ENCODE data around the gene RGCC.

DNA sequence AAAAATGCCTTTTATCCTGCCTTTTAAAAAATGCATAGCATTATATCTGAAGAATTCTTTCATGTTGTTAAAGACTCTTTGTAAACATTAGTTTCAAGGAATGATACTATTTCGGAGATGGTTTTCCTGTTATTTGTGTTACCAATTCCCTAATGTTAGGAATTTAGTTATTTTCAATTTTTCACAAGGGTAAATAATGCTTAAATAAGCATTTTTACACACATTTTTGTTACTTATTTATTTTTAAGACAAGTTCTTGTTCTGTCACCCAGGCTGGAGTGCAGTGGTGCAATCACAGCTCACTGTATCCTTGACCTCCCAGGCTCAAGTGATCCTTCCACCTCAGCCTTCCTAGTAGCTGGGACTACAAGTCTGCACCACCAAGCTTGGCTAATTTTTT lies 49.0 kb downstream of the RGCC start:
- TF ChIP-seq, protein P1, sequence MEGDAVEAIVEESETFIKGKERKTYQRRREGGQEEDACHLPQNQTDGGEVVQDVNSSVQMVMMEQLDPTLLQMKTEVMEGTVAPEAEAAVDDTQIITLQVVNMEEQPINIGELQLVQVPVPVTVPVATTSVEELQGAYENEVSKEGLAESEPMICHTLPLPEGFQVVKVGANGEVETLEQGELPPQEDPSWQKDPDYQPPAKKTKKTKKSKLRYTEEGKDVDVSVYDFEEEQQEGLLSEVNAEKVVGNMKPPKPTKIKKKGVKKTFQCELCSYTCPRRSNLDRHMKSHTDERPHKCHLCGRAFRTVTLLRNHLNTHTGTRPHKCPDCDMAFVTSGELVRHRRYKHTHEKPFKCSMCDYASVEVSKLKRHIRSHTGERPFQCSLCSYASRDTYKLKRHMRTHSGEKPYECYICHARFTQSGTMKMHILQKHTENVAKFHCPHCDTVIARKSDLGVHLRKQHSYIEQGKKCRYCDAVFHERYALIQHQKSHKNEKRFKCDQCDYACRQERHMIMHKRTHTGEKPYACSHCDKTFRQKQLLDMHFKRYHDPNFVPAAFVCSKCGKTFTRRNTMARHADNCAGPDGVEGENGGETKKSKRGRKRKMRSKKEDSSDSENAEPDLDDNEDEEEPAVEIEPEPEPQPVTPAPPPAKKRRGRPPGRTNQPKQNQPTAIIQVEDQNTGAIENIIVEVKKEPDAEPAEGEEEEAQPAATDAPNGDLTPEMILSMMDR (tag by site-specific recombination; IDR thresholded peaks at IDR 0.05), result no peak
- TF ChIP-seq YY1 (tag by site-specific recombination; IDR thresholded peaks at IDR 0.05), result no peak
- TF ChIP-seq ZNF274 (IDR thresholded peaks at IDR 0.05; ENCODE audit: low read length), result no peak
- no peak for TF ChIP-seq ZNF274 (tag by site-specific recombination; IDR thresholded peaks at IDR 0.05; ENCODE audit: borderline replicate concordance)
- TF ChIP-seq, protein P2, sequence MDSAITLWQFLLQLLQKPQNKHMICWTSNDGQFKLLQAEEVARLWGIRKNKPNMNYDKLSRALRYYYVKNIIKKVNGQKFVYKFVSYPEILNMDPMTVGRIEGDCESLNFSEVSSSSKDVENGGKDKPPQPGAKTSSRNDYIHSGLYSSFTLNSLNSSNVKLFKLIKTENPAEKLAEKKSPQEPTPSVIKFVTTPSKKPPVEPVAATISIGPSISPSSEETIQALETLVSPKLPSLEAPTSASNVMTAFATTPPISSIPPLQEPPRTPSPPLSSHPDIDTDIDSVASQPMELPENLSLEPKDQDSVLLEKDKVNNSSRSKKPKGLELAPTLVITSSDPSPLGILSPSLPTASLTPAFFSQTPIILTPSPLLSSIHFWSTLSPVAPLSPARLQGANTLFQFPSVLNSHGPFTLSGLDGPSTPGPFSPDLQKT (IDR thresholded peaks at IDR 0.05; ENCODE audit: borderline replicate concordance, low read depth, low read length), result no peak
- TF ChIP-seq ZNF501 (tag by site-specific recombination; IDR thresholded peaks at IDR 0.05), result no peak
- TF ChIP-seq ZNF155 (tag by site-specific recombination; IDR thresholded peaks at IDR 0.05), result no peak
- TF ChIP-seq ZBTB21 (tag by site-specific recombination; IDR thresholded peaks at IDR 0.05), result no peak
- TF ChIP-seq, protein P3, sequence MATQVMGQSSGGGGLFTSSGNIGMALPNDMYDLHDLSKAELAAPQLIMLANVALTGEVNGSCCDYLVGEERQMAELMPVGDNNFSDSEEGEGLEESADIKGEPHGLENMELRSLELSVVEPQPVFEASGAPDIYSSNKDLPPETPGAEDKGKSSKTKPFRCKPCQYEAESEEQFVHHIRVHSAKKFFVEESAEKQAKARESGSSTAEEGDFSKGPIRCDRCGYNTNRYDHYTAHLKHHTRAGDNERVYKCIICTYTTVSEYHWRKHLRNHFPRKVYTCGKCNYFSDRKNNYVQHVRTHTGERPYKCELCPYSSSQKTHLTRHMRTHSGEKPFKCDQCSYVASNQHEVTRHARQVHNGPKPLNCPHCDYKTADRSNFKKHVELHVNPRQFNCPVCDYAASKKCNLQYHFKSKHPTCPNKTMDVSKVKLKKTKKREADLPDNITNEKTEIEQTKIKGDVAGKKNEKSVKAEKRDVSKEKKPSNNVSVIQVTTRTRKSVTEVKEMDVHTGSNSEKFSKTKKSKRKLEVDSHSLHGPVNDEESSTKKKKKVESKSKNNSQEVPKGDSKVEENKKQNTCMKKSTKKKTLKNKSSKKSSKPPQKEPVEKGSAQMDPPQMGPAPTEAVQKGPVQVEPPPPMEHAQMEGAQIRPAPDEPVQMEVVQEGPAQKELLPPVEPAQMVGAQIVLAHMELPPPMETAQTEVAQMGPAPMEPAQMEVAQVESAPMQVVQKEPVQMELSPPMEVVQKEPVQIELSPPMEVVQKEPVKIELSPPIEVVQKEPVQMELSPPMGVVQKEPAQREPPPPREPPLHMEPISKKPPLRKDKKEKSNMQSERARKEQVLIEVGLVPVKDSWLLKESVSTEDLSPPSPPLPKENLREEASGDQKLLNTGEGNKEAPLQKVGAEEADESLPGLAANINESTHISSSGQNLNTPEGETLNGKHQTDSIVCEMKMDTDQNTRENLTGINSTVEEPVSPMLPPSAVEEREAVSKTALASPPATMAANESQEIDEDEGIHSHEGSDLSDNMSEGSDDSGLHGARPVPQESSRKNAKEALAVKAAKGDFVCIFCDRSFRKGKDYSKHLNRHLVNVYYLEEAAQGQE (tag by site-specific recombination; IDR thresholded peaks at IDR 0.05), result no peak
- TF ChIP-seq ZNF214 (tag by site-specific recombination; IDR thresholded peaks at IDR 0.05; ENCODE audit: borderline replicate concordance), result no peak
- no peak for TF ChIP-seq ZNF830 (tag by site-specific recombination; IDR thresholded peaks at IDR 0.05; ENCODE audit: low read depth)
- TF ChIP-seq ZBTB8A (tag by site-specific recombination; IDR thresholded peaks at IDR 0.05), result no peak

All from HEK293 (cell line).